SK-N-SH treated with all-trans-retinoic acid at 6 μM for 48 hours (cell line): ENCODE measurements around the gene AUTS2.

Experiments
- ATAC-seq: fragments of 200-7000 bp; cut with Tn5 transposase; 3 replicates; pipeline ENCODE4 v1.9.1; 2020; ENCODE audit warnings: mild to moderate bottlenecking, moderate library complexity
- ARNTL ChIP-seq: fragments of 450-650 bp; formaldehyde crosslinking; IDR thresholded peaks from 2 replicates; pipeline ENCODE4 v1.5.0; 2020; ENCODE audit warnings: low read depth, mild to moderate bottlenecking, moderate library complexity, borderline replicate concordance
- BACH2 ChIP-seq: fragments of 250-450 bp; sonication (Bioruptor Pico); IDR thresholded peaks from 2 replicates; pipeline ENCODE4 v1.9.0; 2021; ENCODE audit warnings: mild to moderate bottlenecking, borderline replicate concordance
- CREB5 ChIP-seq: fragments of 250-450 bp; sonication (Bioruptor Pico); IDR thresholded peaks from 2 replicates; pipeline ENCODE4 v1.5.1; 2020; ENCODE audit warnings: low read depth, mild to moderate bottlenecking, moderate library complexity
- CSDC2 ChIP-seq: fragments of 250-450 bp; sonication (Bioruptor Pico); IDR thresholded peaks from 2 replicates; pipeline ENCODE4 v1.5.0; 2020; ENCODE audit warnings: mild to moderate bottlenecking, moderate library complexity
- CSRNP3 ChIP-seq: fragments of 250-450 bp; sonication (Bioruptor Pico); IDR thresholded peaks from 2 replicates; pipeline ENCODE4 v1.5.1; 2021; ENCODE audit warnings: mild to moderate bottlenecking, moderate library complexity
- ESRRG ChIP-seq: fragments of 250-450 bp; sonication (Bioruptor Pico); IDR thresholded peaks from 2 replicates; pipeline ENCODE4 v1.6.1; 2021; ENCODE audit warnings: mild to moderate bottlenecking
- GLIS3 ChIP-seq: fragments of 250-450 bp; sonication (Bioruptor Pico); IDR thresholded peaks from 2 replicates; pipeline ENCODE4 v1.5.0; 2020; ENCODE audit warnings: mild to moderate bottlenecking, moderate library complexity
- ISL1 ChIP-seq: fragments of 250-450 bp; sonication (Bioruptor Pico); IDR thresholded peaks from 2 replicates; pipeline ENCODE4 v2.1.2; 2022; ENCODE audit warnings: mild to moderate bottlenecking, moderate library complexity
- PATZ1 ChIP-seq: fragments of 250-450 bp; sonication (Bioruptor Pico); IDR thresholded peaks from 2 replicates; pipeline ENCODE4 v1.8.0; 2020; ENCODE audit warnings: mild to moderate bottlenecking, moderate library complexity, borderline replicate concordance
- POU6F1 ChIP-seq: fragments of 250-450 bp; sonication (Bioruptor Pico); IDR thresholded peaks from 2 replicates; pipeline ENCODE4 v1.8.0; 2021; ENCODE audit warnings: low read depth, mild to moderate bottlenecking, moderate library complexity, borderline replicate concordance
- PPARA ChIP-seq: fragments of 250-450 bp; sonication (Bioruptor Pico); IDR thresholded peaks from 2 replicates; pipeline ENCODE4 v1.5.0; 2020; ENCODE audit warnings: mild to moderate bottlenecking, borderline replicate concordance
- RARB ChIP-seq: fragments of 250-450 bp; sonication (Bioruptor Pico); IDR thresholded peaks from 2 replicates; pipeline ENCODE4 v1.8.0; 2021; ENCODE audit warnings: mild to moderate bottlenecking, moderate library complexity
- SNAI2 ChIP-seq: fragments of 250-450 bp; sonication (Bioruptor Pico); IDR thresholded peaks from 2 replicates; pipeline ENCODE4 v1.5.0; 2020; ENCODE audit warnings: mild to moderate bottlenecking, moderate library complexity
- TCF4 ChIP-seq: fragments of 250-450 bp; sonication (Bioruptor Pico); IDR thresholded peaks from 2 replicates; pipeline ENCODE4 v1.8.0; 2021; ENCODE audit warnings: mild to moderate bottlenecking, moderate library complexity, borderline replicate concordance
- TOX ChIP-seq: fragments of 250-450 bp; sonication (Bioruptor Pico); IDR thresholded peaks from 2 replicates; pipeline ENCODE4 v1.8.0; 2021; ENCODE audit warnings: mild to moderate bottlenecking, moderate library complexity, borderline replicate concordance
- TSHZ2 ChIP-seq: fragments of 250-450 bp; sonication (Bioruptor Pico); IDR thresholded peaks from 2 replicates; pipeline ENCODE4 v1.5.0; 2020; ENCODE audit warnings: mild to moderate bottlenecking, moderate library complexity
- ZC3H10 ChIP-seq: fragments of 250-450 bp; sonication (Bioruptor Pico); IDR thresholded peaks from 2 replicates; pipeline ENCODE4 v1.5.1; 2021; ENCODE audit warnings: mild to moderate bottlenecking, moderate library complexity
- ZFP30 ChIP-seq: fragments of 450-650 bp; formaldehyde crosslinking; IDR thresholded peaks from 2 replicates; pipeline ENCODE4 v1.5.0; 2022; ENCODE audit warnings: mild to moderate bottlenecking, moderate library complexity
- ZNF565 ChIP-seq: fragments of 450-650 bp; formaldehyde crosslinking; conservative IDR thresholded peaks from 2 replicates; pipeline ENCODE4 v1.5.0; 2020; ENCODE audit warnings: low read depth, mild to moderate bottlenecking, moderate library complexity
- ZNF70 ChIP-seq: fragments of 450-650 bp; formaldehyde crosslinking; IDR thresholded peaks from 2 replicates; pipeline ENCODE4 v1.5.0; 2020; ENCODE audit warnings: mild to moderate bottlenecking, moderate library complexity
- ZNF8 ChIP-seq: fragments of 450-650 bp; formaldehyde crosslinking; IDR thresholded peaks from 2 replicates; pipeline ENCODE4 v1.5.0; 2020; ENCODE audit warnings: mild to moderate bottlenecking, moderate library complexity

AUTS2 gene

GRCh38 chr7:70017357-70017756 lies 419.1 kb downstream of the AUTS2 start (continued):
- no peak for TF ChIP-seq PATZ1
- no peak for TF ChIP-seq GLIS3 (CRISPR knock-in tag)
- TF ChIP-seq ZC3H10 (CRISPR knock-in tag): no peak
- no peak for TF ChIP-seq BACH2 (CRISPR knock-in tag)
- TF ChIP-seq CSDC2 (CRISPR knock-in tag): no peak
- no peak for TF ChIP-seq SNAI2 (CRISPR knock-in tag)

GRCh38 chr7:70018700-70019099 lies 420.4 kb downstream of the AUTS2 start:
- TF ChIP-seq CSDC2 (CRISPR knock-in tag): no peak
- TF ChIP-seq, all 23 proteins: peak for 0
- ATAC-seq: no peak

GRCh38 chr7:70027867-70028266 lies 429.6 kb downstream of the AUTS2 start:
- TF ChIP-seq PPARA (no peak), ARNTL (CRISPR knock-in tag) (no peak), BACH2 (CRISPR knock-in tag) (no peak), ZNF565 (CRISPR knock-in tag) (no peak), ESRRG (no peak), GLIS3 (CRISPR knock-in tag) (no peak), CREB5 (CRISPR knock-in tag) (no peak), ZNF70 (CRISPR knock-in tag) (no peak), CSRNP3 (CRISPR knock-in tag) (no peak), ZFP30 (CRISPR knock-in tag) (no peak), TSHZ2 (CRISPR knock-in tag) (no peak), ISL1 (CRISPR knock-in tag) (no peak), SNAI2 (CRISPR knock-in tag) (no peak), TCF4 (CRISPR knock-in tag) (no peak), POU6F1 (CRISPR knock-in tag) (no peak), RARB (CRISPR knock-in tag) (no peak), CSDC2 (CRISPR knock-in tag) (no peak), ZC3H10 (CRISPR knock-in tag) (no peak), ZNF8 (no peak), TOX (CRISPR knock-in tag) (no peak)
- TF ChIP-seq, all 23 proteins: peak for 0
- ATAC-seq: no peak

GRCh38 chr7:70028620-70029019 lies 430.3 kb downstream of the AUTS2 start:
- TF ChIP-seq ZC3H10 (CRISPR knock-in tag): no peak
- TF ChIP-seq PPARA: no peak
- no peak for TF ChIP-seq PATZ1
- TF ChIP-seq GLIS3 (CRISPR knock-in tag): no peak
- TF ChIP-seq CSRNP3 (CRISPR knock-in tag): no peak
- ATAC-seq: no peak
